HG03442 (cell line): ENCODE results near the gene PLD1.
"Not testable (repeated sequence)": the region's sequence is repeated elsewhere in the genome, so short reads cannot be mapped to it uniquely, and the experiment has no call there.

Experiments
- ATAC-seq: cut with Tn5 transposase; IDR thresholded peaks from one replicate; pipeline ENCODE4 v1.9.1; 2021; ENCODE audit warnings: mild to moderate bottlenecking, moderate library complexity; ENCODE audit not compliant: unreplicated experiment

The PLD1 gene

GRCh38 chr3:171566803-171567422 is 243.4 kb downstream of the PLD1 start:
- ATAC-seq = no peak

DNA sequence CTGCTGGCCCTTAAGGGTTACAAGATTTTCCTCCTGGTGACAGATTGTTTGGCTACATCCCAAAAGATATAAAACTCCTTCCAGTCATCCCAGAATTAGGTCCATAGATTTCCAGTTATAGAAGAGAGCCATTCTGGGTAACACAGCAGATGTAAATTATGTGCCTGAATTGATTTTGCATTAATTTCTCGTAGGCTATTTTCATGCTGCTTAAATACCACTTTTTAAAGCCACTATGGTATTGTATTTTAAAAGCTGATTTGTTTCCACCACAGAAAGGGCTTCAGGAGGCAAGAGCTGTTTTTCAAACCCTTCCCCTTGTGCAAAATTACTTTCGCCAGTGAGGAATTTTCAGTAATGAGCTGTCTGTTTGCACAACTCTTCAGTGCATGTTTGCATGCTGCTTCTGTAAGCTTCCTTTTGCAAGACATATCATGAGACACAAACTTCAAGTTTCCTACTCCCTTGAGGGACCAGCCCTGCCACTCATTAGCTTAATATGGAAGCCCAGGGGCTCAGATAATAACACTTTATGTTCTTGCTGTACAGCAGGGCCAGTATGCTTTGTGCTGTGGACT is 244.7 kb downstream of the PLD1 start:
- ATAC-seq = no peak

DNA sequence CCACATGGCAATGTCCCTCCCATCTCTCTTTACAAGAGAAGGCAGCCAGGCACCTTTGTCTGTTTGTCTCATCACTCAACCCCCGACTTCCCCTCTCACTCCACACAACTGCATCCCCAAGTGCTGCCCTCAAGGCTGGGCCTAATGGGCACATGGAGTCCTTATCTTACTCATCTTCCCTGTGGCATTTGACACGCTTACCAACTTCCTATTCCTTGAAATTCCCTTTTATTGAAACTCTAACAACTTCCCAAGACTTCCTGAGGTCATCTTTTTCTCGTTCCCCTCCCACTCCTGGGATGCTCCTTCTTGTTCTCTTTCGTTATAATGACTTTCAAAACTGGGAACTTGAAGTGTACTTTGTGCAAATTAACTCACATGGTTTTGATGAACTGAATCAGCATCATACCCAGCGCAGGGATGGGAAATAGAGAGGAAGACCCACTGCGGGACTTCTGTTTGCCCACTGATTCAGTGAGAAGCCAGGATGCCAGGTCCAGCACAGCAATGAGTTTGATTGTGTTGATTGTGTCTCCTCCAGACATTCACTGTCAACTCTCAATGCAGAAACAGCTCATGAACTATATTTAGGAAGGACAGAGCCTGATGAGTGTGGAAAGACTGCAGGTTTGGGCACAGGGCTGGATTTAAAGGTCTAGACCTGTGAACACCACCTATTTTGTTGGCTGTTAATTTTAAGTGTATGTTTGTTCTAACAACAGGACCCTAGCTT is 245.4 kb downstream of the PLD1 start:
- ATAC-seq = no peak

GRCh38 chr3:171563298-171563697 is 247.0 kb downstream of the PLD1 start:
- no peak for ATAC-seq

DNA sequence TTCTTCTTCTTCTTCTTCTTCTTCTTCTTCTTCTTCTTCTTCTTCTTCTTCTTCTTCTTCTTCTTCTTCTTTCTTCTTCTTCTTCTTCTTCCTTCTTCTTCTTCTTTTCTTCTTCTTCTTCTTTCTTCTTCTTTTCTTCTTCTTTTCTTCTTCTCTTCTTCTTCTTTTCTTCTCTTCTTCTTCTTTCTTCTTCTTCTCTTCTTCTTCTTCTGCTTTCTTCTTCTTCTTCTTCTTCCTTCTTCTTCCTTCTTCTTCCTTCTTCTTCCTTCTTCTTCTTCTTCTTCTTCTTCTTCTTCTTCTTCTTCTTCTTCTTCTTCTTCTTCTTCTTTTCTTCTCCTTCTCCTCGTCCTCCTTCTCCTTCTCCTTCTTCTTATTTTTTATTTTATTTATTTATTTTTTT is 247.8 kb downstream of the PLD1 start:
- ATAC-seq = not testable (repeated sequence)

DNA sequence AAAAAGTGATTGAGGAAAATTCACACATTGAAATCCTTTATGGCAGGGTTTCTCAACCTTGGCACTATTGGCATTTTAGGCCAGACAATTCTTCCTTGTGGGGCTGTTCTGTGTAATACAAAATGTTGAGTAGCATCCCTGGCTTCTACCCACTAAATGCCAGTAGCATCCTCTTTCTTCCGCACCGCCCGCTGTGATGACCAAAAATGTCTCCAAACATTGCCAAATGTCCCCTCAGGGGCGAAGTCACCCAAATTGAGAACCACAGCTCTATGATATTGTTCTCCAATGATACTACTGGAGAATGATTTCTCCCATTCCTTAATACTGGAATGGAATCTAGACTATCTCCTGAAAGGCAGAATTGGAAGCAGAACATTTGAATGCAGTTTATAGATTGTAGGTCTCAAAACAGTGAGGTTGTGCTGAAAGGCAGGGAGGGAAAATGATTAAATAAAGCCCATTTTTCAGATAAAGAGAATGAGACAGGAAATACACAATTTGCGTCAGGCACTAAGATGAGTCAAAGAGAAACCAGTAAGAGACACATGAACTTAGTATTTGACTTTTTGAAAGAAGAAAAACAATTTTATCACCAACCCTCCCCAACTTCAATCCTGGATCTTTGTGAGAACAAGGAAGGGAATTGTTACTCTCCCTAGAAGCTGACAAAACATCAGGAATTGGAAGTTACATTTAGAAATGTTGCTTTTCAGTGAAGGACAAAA is 248.5 kb downstream of the PLD1 start:
- ATAC-seq = peak; percentile 71

- ATAC-seq = no peak
These were observed 250.7 kb downstream of the PLD1 start for GRCh38 chr3:171559586-171559985.

DNA sequence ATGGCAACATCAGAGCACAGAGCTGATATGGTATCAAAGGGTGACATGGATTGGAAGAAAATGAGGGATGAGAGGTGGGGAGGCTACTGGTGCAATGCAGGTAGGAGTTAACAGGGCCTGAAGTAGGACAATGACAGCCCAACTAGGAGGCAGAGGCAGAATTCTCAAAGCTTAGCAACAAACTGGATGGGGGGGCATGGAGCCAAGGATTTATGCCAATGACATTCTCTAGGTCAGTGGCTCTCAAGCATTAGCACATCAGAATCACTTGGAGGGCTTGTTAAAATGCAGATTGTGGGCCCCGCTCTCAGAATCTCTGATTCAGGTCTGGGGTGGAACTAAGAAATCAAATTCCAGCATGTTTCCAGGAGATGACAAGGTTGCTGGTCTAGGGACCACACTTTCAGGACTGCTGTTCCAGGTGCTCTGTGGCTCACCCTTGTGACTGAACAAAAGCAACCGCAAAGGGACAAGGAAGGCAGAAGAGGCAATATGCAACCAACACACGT is 252.0 kb downstream of the PLD1 start:
- no peak for ATAC-seq

DNA sequence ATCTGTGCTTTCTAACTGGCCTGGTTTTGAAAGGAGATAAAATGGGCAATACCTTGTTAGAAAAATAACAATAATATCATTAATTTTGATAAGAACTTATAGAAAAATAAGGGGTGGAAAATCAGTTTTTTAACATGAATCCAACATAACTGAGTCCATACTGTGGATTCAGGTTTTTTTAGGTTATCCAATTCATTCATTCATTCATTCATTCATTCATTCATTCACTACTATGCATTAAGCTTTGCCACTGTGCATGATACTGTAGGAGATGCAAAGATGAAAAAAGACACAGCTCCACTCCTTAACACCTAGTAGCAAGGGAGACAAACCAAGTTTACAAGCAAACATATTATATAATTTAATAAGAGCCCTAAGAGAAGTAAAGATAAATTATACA is 253.1 kb downstream of the PLD1 start:
- no peak for ATAC-seq

- ATAC-seq = no peak
These were observed 253.6 kb downstream of the PLD1 start for GRCh38 chr3:171556574-171557145.

DNA sequence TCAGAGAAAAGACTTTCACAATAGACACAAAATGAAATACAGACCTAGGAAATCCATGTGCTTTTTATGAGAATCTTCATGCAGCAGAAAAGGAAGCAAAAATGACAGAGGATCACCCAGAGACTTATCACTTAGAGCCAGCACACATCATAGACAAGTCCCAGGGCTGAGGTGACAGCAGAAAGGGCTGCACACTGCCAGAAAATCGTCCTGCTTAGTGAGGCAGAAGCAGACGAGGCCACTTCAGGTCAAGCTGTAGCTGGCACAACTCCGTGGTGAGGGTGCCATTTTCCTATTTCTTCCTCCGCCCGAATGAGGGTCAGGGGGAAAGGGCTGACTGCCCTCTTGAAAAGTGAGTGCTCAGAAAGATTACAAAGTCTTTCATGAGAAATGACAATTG is 254.1 kb downstream of the PLD1 start:
- ATAC-seq = no peak

DNA sequence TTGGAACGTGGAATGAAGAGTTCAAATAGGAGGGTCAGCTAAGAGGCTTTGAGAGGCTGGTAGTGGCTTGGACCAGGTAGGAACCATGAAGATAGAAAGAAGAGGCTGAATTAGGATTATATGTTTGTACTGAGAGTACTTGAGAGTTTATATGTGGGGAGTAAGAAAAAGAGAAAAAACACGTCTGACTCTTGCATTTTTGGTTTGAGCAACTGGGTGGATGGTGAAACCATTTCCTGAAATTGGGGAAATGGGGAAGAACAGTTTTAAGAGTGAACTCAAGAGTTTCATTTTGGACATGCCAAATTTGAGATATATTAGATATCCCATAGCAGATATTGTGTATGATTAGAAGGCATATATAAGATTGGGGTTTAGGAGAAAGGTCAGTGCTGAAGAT is 257.2 kb downstream of the PLD1 start:
- no peak for ATAC-seq

GRCh38 chr3:171552531-171552930 is 257.8 kb downstream of the PLD1 start:
- no peak for ATAC-seq

GRCh38 chr3:171551296-171551695 is 259.0 kb downstream of the PLD1 start:
- ATAC-seq = no peak
